Left renal cortex interstitium (tissue), 4 donors: ENCODE data around the gene OPN1MW3. TPM values are rescaled to one million over a fixed set of nuclear protein-coding genes. Genes with fewer than 3 reads are reported as not detected.

ENCODE experiments used
- polyA plus RNA-seq, 4 donors: library from polyadenylated mRNA; unstranded; fragments of 120-200 nt; gene quantifications; one replicate each; pipeline ENCODE4 v1.2.1, GENCODE V29; 2013; ENCODE audit not compliant: insufficient read length in 4 of 4

The OPN1MW3 gene
- polyA plus RNA-seq, 4 donors = not detected

Other genes starting within 250 kb of the OPN1MW3 start
- 10 to 100 TPM; 51.1 to 69.0 (median 61.1) TPM for gene IRAK1, start 237.7 kb upstream of the OPN1MW3 start, polyA plus RNA-seq
- 10 to 100 TPM; 24.5 to 40.0 (median 30.6) TPM for gene MECP2, start 159.9 kb upstream of the OPN1MW3 start, polyA plus RNA-seq
- not detected for gene OPN1LW, start 113.3 kb upstream of the OPN1MW3 start, polyA plus RNA-seq
- not detected for gene OPN1MW, start 75.0 kb upstream of the OPN1MW3 start, polyA plus RNA-seq
- not detected for gene OPN1MW2, start 37.8 kb upstream of the OPN1MW3 start, polyA plus RNA-seq
- not detected for gene TEX28, start 37.5 kb downstream of the OPN1MW3 start, polyA plus RNA-seq
- gene TKTL1, start 38.2 kb downstream of the OPN1MW3 start, polyA plus RNA-seq = under 1 TPM; 0.33 to 0.61 (median 0.53) TPM
- 100 to 1,000 TPM; 414 to 641 (median 539) TPM for gene FLNA, start 117.1 kb downstream of the OPN1MW3 start, polyA plus RNA-seq
- gene EMD, start 121.7 kb downstream of the OPN1MW3 start, polyA plus RNA-seq = 10 to 100 TPM; 63.4 to 76.3 (median 74.9) TPM
- 1,000 to 10,000 TPM; 3,011 to 4,069 (median 3,093) TPM for gene RPL10, start 140.8 kb downstream of the OPN1MW3 start, polyA plus RNA-seq
- gene DNASE1L1, start 151.7 kb downstream of the OPN1MW3 start, polyA plus RNA-seq = 10 to 100 TPM; 13.2 to 14.8 (median 14.7) TPM
- 10 to 100 TPM; 26.4 to 51.2 (median 36.5) TPM for gene TAFAZZIN, start 154.0 kb downstream of the OPN1MW3 start, polyA plus RNA-seq
- gene ATP6AP1, start 171.1 kb downstream of the OPN1MW3 start, polyA plus RNA-seq = 100 to 1,000 TPM; 142 to 176 (median 157) TPM
- gene GDI1, start 179.6 kb downstream of the OPN1MW3 start, polyA plus RNA-seq = 100 to 1,000 TPM; 104 to 156 (median 137) TPM
- 10 to 100 TPM; 51.8 to 58.8 (median 57.3) TPM for gene FAM50A, start 186.6 kb downstream of the OPN1MW3 start, polyA plus RNA-seq
- gene PLXNA3, start 200.7 kb downstream of the OPN1MW3 start, polyA plus RNA-seq = 10 to 100 TPM; 34.7 to 66.9 (median 53.3) TPM
- gene LAGE3, start 221.7 kb downstream of the OPN1MW3 start, polyA plus RNA-seq = 10 to 100 TPM; 11.4 to 19.4 (median 13.4) TPM
- 10 to 100 TPM; 26.2 to 39.6 (median 30.1) TPM for gene UBL4A, start 229.0 kb downstream of the OPN1MW3 start, polyA plus RNA-seq
- gene SLC10A3, start 233.0 kb downstream of the OPN1MW3 start, polyA plus RNA-seq = 10 to 100 TPM; 18.3 to 25.0 (median 20.7) TPM